Measurements from ENCODE around the gene DUS1L.

DNA sequence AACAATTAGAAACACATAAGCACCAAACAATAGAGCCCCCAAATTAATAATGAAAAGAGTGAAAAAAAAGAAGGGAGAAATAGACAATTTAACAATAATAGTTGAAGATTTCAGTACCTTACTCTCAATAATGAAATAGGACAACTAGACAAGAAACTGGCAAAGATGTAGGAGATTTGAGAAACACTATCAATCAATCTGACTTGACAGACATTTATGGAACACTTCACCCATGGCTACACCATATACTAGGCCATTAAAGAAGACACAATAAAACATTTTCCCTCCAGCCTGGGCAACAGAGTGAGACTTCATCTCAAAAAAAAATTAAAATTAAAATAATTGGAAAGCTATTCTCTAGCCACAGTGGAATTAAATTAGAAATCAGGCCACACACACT lies 5.0 kb upstream of the DUS1L start:
- TF ChIP-seq, protein P1, sequence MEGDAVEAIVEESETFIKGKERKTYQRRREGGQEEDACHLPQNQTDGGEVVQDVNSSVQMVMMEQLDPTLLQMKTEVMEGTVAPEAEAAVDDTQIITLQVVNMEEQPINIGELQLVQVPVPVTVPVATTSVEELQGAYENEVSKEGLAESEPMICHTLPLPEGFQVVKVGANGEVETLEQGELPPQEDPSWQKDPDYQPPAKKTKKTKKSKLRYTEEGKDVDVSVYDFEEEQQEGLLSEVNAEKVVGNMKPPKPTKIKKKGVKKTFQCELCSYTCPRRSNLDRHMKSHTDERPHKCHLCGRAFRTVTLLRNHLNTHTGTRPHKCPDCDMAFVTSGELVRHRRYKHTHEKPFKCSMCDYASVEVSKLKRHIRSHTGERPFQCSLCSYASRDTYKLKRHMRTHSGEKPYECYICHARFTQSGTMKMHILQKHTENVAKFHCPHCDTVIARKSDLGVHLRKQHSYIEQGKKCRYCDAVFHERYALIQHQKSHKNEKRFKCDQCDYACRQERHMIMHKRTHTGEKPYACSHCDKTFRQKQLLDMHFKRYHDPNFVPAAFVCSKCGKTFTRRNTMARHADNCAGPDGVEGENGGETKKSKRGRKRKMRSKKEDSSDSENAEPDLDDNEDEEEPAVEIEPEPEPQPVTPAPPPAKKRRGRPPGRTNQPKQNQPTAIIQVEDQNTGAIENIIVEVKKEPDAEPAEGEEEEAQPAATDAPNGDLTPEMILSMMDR (IDR thresholded peaks at IDR 0.05), result no peak
- no peak for TF ChIP-seq POLR2A (IDR thresholded peaks at IDR 0.05)
- no peak for TF ChIP-seq EP300 (IDR thresholded peaks at IDR 0.05)
